GM19025 (cell line): ENCODE data around the gene ST8SIA5.

Source experiments
- ATAC-seq: cut with Tn5 transposase; IDR thresholded peaks from one replicate; pipeline ENCODE4 v1.9.1; 2021; ENCODE audit warnings: mild to moderate bottlenecking, low read depth, moderate library complexity; ENCODE audit not compliant: unreplicated experiment

ST8SIA5 gene

GRCh38 chr18:46676182-46676835, 80.5 kb downstream of the ST8SIA5 start:
- no peak for ATAC-seq

- ATAC-seq = no peak
Measured at GRCh38 chr18:46675112-46675511, 81.7 kb downstream of the ST8SIA5 start.

DNA sequence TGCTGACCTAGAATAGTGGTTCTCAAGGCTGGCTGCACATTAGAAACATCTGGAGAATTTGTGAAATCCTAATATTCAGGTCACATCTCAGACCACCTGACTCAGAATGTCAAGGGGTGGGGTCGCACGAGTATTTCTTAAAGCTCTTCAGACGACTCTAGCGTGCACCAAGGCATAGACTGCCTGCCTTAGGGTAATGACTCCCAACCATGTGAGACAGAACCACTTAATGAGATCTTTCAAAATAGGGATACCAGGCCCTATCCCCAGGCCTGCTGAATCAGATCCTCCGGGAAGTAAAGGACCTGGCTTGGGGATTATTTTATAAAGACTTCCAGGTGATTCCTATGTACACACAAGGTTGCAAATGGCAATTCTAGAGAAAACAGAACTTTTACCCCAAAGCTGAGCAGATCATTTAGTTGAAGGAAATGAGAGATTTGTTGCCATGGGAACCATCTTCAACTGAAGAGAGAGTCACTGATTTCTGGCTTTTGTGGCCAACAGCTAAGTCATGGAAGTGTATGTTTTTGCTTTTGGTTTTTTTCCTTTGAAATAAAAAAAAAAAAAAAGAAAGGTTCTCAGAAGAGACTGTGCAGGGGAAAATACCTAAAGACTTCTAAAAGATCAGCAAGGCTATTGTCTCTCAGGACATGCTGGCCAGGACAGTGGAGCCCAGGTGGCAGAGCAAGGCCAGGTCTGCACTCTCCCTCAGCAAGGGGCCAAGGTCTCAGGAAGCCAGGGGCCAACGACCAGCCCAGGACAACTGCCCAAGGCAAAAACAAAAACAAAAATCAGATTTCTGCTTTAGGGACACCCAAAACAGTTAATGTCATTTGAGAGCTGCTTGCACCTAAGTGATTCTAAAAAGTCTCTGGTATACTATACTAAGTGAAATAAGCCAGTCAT, 84.5 kb downstream of the ST8SIA5 start:
- ATAC-seq = no peak

- ATAC-seq = no peak
Measured at GRCh38 chr18:46668694-46669093, 88.2 kb downstream of the ST8SIA5 start.

DNA sequence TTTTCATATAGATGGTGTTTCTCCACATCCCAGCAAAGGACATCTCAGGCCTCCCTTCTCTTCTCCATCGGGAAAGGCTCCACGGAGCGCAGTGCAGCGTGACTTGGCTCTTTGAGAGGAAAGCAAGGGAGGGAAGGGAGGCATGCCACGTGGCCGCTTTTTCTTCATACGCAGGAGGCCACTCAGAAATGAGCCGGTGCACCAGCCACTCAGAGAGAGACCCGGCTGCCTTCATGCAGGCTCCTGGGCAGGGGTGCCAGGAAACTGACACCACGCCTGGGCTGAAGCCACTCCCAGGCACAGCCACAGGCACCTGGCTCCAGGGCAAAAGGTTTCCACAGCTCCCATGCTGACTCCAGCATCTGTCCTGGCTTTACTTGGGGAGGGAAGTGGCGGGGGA, 88.7 kb downstream of the ST8SIA5 start:
- no peak for ATAC-seq

DNA sequence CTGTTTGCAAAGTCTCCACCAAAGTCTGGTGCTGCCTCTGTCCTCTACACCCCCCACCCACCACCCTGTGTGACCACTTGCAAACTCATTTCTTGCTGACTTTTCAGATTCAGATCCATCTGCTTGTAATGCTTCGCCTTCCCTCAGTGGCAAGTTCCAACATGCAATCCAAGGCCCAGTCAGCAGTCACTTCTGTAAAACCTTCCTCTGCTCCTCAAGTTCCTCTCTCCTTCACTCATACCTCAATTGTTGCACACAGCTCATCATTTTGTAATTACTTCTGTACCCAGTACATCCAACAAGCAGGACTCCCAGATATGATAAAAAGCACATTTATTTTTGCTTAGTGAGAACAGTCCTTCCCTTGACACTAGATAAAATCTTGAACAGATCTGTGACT, 93.3 kb downstream of the ST8SIA5 start:
- no peak for ATAC-seq

DNA sequence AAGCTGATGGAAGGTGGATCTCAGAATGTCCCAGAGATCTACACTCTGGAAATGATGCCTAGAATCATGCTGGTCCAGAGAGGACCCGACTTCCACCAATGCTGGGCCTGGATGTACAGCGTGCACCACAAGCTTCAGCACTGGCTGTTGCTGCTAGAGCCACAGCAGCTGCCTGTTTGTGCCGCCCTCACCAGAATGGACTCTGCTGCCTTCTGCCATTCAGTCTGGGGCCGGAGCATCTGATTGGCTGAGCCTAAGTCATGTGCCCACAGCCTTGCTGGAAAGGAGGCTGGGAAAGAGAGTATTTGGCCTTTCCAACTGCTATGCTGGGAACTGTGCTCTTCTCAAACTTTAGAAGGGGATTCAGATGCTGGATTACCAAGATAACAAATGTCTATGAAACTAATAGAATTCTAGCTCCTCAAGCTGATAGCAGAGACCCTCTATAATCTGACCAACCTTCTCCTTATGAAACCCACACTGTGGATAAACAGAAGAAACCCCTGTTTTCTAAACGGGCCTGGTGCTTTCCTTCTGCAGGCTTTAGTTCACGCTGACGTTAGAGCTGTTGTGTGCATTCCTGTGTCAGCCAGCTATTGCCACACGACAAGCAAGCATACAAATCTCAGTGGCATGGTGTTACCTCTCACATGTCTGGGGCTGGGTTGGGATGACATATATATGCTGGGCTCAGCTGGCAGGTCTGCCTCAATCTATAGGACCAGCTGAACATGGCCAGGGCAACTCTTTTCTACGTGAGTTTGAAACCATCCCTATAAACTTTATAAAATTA, 95.7 kb downstream of the ST8SIA5 start:
- ATAC-seq = no peak

- no peak for ATAC-seq
Measured at GRCh38 chr18:46659484-46659883, 97.4 kb downstream of the ST8SIA5 start.

- ATAC-seq = no peak
Measured at GRCh38 chr18:46657115-46657955, 99.5 kb downstream of the ST8SIA5 start, which contains the start of gene LOXHD1. TSS of gene LOXHD1 (minus strand) at chr18:46657220. CDS start at chr18:46657033, 187 bp downstream.

- ATAC-seq = no peak
Measured at GRCh38 chr18:46656326-46657114, 100.3 kb downstream of the ST8SIA5 start.

GRCh38 chr18:46652372-46652771, 104.5 kb downstream of the ST8SIA5 start:
- ATAC-seq = no peak

DNA sequence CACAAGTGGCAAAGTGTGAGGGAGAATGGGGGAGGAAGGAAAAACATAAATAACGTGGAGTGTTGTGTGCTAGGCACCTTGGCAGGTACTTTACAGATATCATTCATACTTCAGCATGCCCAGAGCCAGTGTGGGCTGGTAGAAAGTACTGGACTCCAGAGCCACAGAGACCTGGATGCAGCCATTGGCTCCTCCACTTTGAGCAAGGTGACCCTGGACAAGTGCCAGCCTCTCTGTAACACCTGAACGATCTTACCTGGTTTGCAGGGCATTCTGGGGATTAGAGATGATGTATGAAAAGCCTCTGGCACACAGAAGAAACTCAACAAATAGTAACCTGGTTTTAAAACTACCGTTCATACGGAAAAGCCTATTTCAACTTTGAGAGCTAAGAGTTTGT, 106.2 kb downstream of the ST8SIA5 start:
- no peak for ATAC-seq

DNA sequence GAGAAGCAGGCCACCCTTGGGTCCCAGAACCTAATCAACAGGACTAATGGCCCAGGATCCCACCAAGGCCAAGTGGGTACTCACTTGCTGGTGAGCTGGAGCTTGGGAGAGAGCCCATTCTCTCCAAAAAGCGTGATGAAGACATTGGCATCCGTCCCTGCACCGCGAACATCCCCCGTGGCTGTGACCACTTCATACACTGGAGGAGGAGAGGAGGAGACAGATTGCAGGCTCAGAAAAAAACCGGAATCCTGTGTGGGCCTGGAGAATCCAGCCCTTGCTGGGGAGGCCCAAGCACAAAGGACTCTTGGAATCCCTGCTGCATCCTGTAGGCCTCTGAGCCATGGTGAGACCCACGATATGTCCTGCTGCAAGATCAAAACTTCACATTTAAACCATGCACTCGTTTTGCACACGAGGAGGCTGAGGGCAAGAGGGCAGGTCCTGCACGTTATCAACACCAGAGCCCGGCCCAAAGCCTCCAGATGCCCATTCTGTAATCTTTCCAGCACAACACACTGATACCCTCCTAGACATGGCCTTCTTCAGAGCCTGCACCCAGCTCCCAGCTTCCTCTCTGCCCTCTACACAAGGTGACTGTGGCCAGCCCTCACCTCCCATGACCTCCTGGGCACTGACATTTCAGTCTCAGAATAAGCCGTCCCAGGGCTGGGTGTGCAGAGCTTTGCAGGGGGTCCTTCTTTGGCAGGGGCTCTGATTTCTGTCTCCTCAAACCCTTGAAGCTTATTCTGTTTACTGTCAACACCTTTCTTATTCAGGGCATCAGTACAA, 107.6 kb downstream of the ST8SIA5 start:
- ATAC-seq = no peak

DNA sequence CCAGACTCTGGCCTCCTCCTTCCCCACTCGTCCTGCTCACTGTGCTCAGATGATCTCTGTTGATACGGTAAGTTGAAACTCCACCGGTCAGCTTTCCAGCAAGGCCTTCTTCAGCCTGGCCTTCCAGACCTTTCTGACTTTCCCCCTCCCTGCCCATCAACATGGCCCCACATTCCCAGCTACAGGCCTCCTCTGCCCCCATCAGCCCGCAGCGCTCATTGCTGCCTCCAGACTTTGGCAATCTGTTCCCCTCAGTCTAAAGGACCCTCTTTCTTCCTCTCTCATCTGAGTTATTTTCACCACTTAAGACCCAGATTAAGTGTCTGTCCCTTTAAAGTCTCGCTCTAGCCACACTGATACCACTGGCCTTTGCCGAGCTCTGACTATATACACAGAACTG, 110.4 kb downstream of the ST8SIA5 start:
- ATAC-seq = no peak

DNA sequence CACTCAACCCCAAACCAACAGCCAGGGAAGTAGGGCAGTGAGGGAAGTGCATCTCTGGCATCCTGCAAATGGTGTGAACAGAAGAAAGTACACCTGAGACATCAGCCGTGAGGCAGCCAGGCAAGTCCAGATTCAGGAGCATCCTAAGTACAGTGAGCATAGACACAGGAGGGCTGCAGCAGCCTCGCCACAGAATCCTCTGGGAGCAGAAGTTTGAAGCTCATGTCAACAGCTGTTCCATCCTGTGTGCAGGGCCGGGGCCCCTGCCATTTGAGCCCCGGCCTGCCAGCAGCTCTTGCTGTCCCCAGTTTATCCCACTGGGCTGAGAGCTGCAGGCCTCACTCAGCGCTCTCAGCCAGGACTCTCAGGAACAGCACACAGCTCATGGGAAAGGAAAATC, 114.3 kb downstream of the ST8SIA5 start:
- ATAC-seq = no peak

GRCh38 chr18:46641917-46642316, 114.9 kb downstream of the ST8SIA5 start:
- no peak for ATAC-seq

DNA sequence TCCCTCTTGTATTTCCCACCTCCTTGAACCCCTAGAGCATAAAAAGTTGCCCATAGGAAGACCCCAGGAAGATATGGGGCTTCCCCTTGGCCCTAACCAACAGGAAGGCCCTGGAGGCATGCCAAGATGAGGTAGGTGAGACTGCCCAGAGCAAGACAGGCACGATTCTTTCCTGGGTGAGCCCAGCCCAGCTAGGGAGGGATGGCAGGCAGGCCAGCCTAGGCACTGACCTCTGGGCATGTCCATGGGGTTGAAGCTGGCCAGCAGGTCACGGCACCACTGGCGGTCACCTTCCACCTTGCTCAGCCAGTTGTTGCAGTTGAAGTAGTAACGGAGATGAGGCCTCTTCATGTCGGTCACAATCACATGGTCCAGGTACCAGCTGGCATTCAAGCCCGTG, 117.5 kb downstream of the ST8SIA5 start:
- no peak for ATAC-seq

GRCh38 chr18:46636040-46636630, 120.7 kb downstream of the ST8SIA5 start:
- no peak for ATAC-seq
